ENCODE results near the gene MVB12A.

Gene MVB12A

DNA sequence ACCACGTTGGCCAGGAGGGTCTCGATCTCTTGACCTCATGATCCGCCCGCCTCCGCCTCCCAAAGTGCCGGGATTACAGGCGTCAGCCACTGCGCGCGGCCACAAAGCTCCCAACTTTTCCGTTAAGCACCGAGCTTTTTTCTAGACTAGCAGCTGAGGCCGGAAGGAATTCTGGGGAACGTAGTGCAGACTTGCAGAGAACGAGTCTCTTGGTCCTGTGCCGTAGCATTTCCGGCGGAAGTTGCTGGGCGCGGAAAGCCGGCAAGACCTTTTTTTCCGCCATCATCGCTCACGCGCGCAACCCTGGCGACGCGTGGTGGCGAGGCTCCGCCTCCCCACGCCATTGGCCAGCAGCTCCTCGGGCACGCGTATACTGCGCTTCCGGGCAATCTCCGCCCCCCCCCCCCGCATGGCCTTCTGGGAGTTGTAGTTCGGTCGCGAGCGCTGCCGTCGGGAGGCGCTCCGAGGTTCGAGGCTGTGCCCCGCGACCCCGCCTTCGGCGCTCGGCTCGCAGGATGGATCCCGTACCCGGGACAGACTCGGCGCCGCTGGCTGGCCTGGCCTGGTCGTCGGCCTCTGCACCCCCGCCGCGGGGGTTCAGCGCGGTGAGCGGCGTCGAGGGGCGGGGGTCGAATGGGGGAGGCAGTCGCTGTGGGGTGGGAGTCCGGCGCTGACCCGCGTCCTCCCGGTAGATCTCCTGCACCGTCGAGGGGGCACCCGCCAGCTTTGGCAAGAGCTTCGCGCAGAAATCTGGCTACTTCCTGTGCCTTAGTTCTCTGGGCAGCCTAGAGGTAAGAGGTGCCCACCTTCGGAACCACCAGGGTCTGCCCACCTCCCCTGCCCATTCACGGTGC lies at the start of gene MVB12A:
Gene MVB12A, plus strand, starts transcription at position 427 of the 854 bp plus-strand sequence. Its CDS starts 89 bp downstream, at position 516.
- Histone ChIP-seq H3K9me3 (ENCODE audit: low read length) (no peaks in the 10 kb centered on the region), H3K4me3 (ENCODE audit: low read length) (peak within 1 kb of the TSS; percentile 73), H3K36me3 (ENCODE audit: insufficient read depth, low read length) (peaks cover 3% of the 10 kb centered on the region), H2AFZ (ENCODE audit: low read depth, low read length) (peak within 1 kb of the TSS; percentile 96), H3K4me1 (ENCODE audit: insufficient read depth, low read length) (peaks cover 8% of the 10 kb centered on the region), H3K27me3 (ENCODE audit: insufficient read depth, low read length) (no peaks in the 10 kb centered on the region)

DNA sequence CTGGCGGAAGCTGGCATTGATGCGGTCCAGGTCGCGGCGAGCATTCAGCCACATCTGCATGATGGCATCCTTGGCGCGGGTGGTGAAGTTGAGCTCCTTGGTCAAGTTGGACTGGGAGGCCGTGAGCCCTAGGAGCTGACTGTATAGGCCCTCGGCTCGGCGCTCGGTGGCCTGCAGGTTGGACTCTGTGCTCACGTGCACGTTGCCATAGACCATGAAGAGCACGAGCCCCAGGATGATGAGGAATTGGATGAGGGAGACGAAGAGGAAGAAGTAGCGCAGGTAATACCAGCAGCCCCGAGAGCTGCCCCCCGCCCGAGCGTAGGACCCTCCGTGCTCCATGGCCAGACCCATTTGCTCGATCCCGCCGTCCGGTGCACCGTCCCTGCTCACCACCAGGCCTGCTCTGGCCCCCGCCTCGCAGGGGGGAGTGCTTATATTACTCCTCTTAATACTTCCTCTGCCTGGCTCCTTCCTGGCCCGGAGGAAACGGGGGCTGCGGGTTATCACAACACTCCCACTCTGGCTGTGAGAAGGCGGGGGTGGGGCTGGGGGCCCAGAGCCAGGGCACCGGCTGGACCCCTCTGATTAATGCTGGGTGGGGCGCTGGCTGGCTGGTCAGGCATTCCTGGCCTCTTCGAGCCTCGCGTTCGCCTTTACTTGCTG lies 42.8 kb upstream of the MVB12A start, which contains the start of gene PLVAP:
Gene PLVAP, minus strand, starts transcription at position 408 of the 666 bp plus-strand sequence. Its CDS starts 54 bp downstream, at position 354.
- H3K27me3 ChIP-seq (ENCODE audit: insufficient read depth, low read length), result no peaks in the 10 kb centered on the region
- no peaks in the 10 kb centered on the region for H3K9me3 ChIP-seq (ENCODE audit: low read length)
- no peaks in the 10 kb centered on the region for H3K4me1 ChIP-seq (ENCODE audit: insufficient read depth, low read length)
- no peak within 1 kb of the TSS for H2AFZ ChIP-seq (ENCODE audit: low read depth, low read length)
- no peak within 1 kb of the TSS for H3K4me3 ChIP-seq (ENCODE audit: low read length)
- H3K36me3 ChIP-seq (ENCODE audit: insufficient read depth, low read length), result no peaks in the 10 kb centered on the region

DNA sequence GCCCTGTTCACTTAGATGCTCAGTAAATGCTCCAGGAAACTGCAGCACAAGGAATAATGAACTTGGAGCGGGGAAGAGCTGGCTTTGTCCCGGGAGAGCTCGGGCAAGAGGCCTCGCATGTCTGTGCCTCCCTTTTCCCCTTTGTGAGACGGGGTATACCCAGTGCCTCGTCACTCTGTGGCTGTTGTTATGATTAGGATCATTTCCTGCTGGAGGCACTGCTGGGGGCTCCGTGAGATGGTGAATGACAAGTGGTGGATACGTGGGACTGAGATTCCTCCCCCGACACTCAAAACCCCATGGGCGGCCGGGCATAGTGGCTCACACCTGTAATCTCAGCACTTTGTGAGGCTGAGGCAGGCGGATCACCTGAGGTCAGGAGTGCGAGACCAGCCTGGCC lies 41.6 kb upstream of the MVB12A start:
- Histone ChIP-seq H2AFZ (ENCODE audit: low read depth, low read length) (no peak overlapping the region), H3K4me3 (ENCODE audit: low read length) (no peak overlapping the region), H3K4me1 (ENCODE audit: insufficient read depth, low read length) (no peaks in the 10 kb centered on the region), H3K36me3 (ENCODE audit: insufficient read depth, low read length) (no peaks in the 10 kb centered on the region), H3K9me3 (ENCODE audit: low read length) (no peaks in the 10 kb centered on the region), H3K27me3 (ENCODE audit: insufficient read depth, low read length) (no peaks in the 10 kb centered on the region)

DNA sequence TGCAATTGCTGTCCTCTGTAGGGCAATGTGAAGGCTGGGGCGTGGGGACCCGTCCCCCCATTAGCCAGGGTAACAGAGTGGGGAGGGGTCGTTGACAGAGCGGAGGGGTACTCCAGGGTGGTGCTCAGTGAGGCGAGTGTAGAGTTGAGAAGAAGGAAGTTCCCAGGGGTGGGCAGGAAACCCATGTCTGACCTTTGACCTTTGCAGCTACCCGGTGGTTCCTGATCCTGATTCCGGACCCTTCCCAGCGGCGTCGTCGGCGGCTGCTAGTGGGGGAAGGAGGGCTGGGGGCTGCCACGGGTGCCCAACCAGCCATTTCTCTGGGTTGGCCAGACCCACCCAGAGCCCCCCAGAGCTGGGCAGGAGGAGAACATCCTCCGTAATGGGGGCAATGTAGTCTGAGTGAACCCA lies 40.6 kb upstream of the MVB12A start:
- H3K27me3 ChIP-seq (ENCODE audit: insufficient read depth, low read length), result no peaks in the 10 kb centered on the region
- no peaks in the 10 kb centered on the region for H3K9me3 ChIP-seq (ENCODE audit: low read length)
- H2AFZ ChIP-seq (ENCODE audit: low read depth, low read length), result no peak overlapping the region
- no peaks in the 10 kb centered on the region for H3K36me3 ChIP-seq (ENCODE audit: insufficient read depth, low read length)
- no peaks in the 10 kb centered on the region for H3K4me1 ChIP-seq (ENCODE audit: insufficient read depth, low read length)
- H3K4me3 ChIP-seq (ENCODE audit: low read length), result no peak overlapping the region

DNA sequence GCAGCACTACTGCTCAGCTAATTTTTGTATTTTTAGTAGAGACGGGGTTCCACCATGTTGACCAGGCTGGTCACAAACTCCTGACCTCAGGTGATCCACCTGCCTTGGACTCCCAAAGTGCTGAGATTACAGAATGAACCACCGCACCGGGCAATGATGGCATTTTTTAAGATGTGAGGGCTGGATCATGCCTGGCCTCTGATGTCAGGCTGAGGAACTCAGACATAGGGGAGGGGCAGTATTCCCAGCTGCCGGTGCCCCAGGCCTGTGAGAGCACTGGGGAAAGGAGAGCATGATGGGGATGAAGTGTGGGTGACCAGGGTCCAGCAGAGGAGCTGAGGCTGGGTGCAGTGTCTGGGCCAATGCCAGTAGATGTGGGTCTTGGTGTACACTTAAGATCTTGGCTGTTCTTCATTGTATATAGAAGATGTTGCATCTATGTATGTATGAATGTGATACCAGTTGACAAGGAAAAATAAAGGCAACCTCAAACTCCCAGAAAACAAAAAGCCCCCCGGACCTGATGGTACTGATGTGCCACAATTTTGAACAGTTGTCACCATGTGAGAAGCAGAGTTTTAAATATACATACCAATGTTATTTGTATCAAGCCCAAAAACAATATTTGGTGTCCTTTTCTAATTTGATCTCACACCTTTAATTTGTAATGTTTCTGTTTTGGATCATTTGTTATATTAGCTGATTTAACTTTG lies 39.3 kb upstream of the MVB12A start:
- no peaks in the 10 kb centered on the region for H3K27me3 ChIP-seq (ENCODE audit: insufficient read depth, low read length)
- H3K36me3 ChIP-seq (ENCODE audit: insufficient read depth, low read length), result no peaks in the 10 kb centered on the region
- H3K9me3 ChIP-seq (ENCODE audit: low read length), result no peaks in the 10 kb centered on the region
- H3K4me3 ChIP-seq (ENCODE audit: low read length), result no peak overlapping the region
- no peak overlapping the region for H2AFZ ChIP-seq (ENCODE audit: low read depth, low read length)
- no peaks in the 10 kb centered on the region for H3K4me1 ChIP-seq (ENCODE audit: insufficient read depth, low read length)

DNA sequence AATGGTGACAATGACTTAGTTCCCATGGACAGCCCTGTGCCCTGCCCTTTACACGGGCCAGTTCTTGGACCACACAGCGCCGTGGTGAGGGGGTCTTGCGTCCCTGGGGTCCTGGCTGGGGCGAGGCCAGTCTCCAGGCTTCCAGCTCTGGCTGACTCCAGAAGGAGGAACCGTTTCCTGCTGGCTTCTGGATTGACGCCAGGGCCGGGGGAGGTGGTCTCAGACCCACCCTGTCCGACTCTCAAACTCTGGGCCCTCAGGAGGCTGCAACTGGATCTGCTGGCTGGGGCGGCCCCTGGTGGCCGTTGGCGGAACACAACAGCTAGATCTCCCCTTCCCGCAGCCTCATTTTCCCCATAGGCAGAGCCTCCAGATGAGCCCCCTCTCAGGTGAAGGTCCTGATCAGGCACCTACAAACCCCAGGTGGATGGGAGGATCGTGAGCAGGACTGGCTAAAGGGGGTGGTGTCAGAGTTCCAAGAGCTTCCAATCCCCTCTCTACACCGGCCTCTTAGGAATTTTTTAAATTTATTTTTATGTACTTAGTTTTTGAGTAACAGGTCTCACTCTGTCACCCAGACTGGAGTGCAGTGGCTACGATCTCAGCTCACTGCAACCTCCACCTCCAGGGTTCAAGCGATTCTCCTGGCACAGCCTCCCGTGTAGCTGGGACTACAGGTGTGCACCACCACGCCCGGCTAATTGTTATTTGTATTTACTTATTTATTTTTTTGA lies 33.8 kb upstream of the MVB12A start:
- Histone ChIP-seq H3K9me3 (ENCODE audit: low read length) (peaks cover 1% of the 10 kb centered on the region), H3K4me3 (ENCODE audit: low read length) (no peak overlapping the region), H3K36me3 (ENCODE audit: insufficient read depth, low read length) (no peaks in the 10 kb centered on the region), H3K27me3 (ENCODE audit: insufficient read depth, low read length) (no peaks in the 10 kb centered on the region), H3K4me1 (ENCODE audit: insufficient read depth, low read length) (peaks cover 3% of the 10 kb centered on the region), H2AFZ (ENCODE audit: low read depth, low read length) (no peak overlapping the region)

DNA sequence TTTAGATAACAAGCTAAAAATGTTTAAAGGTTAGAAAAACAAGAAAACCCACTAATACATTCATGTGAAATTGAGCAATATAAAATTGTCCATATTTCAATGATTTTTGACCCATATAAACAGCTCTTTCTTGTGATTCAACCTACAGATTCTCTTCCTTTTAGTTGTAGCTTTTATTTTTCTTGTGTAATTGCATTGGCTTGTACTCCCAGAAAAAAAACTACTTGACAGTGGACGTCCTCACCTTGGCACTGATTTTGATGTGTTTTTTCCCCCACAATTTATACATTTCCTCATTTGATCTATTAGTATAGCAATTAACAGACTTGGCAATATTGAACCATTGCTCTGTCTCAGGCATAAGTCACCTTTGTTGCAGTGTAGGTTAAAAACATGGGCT lies 30.6 kb upstream of the MVB12A start:
- no peaks in the 10 kb centered on the region for H3K27me3 ChIP-seq (ENCODE audit: insufficient read depth, low read length)

DNA sequence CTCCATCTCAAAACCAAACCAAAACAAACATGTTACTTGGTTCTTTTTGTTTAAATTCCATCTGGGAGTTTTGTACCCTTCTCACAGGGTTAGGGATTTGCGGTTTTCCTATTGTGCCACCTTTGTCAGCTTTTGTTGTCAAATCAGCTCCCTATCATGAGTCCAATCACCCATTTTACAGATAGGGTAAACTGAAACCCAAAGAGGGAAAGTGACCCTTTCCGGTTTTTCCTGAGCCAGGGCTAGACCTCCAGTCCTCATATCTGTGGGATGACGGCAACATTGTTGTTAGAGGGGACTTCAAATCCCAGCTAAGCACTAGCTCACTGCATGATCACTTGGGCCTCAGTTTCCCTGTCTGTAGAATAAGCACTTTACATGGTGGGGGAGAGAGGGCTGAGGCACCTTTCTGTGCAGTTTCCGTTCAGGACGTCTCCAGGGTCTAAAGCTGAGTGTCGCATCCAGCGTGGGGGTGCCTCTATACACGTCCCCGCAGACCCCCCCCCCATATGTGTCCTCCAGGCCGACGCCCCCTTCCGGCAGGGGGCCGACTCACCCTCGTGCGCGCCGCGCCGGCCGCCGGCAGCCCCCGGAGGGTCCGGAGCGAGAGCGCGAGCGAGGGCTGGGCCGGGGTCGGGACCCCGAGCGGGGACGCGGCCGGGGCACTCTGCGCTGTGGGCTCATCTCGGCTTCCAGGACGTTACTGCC lies 29.7 kb upstream of the MVB12A start:
- Histone ChIP-seq H3K36me3 (ENCODE audit: insufficient read depth, low read length) (no peaks in the 10 kb centered on the region), H2AFZ (ENCODE audit: low read depth, low read length) (peak overlapping the region; percentile 55), H3K4me1 (ENCODE audit: insufficient read depth, low read length) (peaks cover 8% of the 10 kb centered on the region), H3K27me3 (ENCODE audit: insufficient read depth, low read length) (no peaks in the 10 kb centered on the region), H3K4me3 (ENCODE audit: low read length) (peak overlapping the region; percentile 41), H3K9me3 (ENCODE audit: low read length) (peaks cover 1% of the 10 kb centered on the region)

More for the DNA sequence above, 30.6 kb upstream of the MVB12A start:
- Histone ChIP-seq H3K4me1 (ENCODE audit: insufficient read depth, low read length) (peaks cover 8% of the 10 kb centered on the region), H3K36me3 (ENCODE audit: insufficient read depth, low read length) (no peaks in the 10 kb centered on the region), H3K9me3 (ENCODE audit: low read length) (peaks cover 1% of the 10 kb centered on the region), H3K4me3 (ENCODE audit: low read length) (no peak overlapping the region), H2AFZ (ENCODE audit: low read depth, low read length) (no peak overlapping the region)

DNA sequence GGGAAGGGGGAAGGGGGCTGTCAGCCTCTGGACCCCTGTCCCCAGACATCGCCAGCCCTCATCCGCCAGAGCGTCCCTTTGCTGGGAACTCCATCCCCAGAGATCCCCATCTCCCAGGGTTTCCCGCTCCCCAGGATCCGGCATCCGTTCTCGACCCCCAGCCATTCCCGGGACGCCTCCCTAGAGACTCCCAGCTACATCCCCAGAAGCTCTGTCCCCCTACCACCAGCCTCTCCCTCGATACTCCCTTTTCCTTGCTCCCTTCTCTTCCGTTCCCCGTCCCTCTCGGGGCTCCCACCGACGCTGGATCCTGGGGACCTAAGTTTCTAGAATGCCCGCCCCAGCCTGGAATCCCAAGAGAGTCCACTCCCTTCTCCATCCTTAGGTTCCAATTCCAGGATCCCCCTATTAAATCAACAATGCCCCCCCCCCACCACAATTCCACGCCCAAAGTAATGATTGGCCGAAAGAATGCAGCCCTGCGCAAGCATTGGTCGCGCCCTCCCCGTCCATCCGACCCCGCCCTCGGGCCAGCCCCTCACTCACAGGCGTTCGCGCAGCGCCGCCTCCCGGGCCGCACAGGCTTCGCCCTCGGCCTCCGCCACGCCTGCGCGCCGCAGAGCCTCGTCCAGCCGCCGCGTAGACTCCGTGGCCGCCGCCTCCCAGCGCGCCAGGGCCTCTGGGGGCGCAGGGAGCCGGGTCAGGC lies 29.0 kb upstream of the MVB12A start:
- H3K27me3 ChIP-seq (ENCODE audit: insufficient read depth, low read length), result no peaks in the 10 kb centered on the region
- H2AFZ ChIP-seq (ENCODE audit: low read depth, low read length), result peak overlapping the region; percentile 55
- H3K4me1 ChIP-seq (ENCODE audit: insufficient read depth, low read length), result peaks cover 8% of the 10 kb centered on the region

DNA sequence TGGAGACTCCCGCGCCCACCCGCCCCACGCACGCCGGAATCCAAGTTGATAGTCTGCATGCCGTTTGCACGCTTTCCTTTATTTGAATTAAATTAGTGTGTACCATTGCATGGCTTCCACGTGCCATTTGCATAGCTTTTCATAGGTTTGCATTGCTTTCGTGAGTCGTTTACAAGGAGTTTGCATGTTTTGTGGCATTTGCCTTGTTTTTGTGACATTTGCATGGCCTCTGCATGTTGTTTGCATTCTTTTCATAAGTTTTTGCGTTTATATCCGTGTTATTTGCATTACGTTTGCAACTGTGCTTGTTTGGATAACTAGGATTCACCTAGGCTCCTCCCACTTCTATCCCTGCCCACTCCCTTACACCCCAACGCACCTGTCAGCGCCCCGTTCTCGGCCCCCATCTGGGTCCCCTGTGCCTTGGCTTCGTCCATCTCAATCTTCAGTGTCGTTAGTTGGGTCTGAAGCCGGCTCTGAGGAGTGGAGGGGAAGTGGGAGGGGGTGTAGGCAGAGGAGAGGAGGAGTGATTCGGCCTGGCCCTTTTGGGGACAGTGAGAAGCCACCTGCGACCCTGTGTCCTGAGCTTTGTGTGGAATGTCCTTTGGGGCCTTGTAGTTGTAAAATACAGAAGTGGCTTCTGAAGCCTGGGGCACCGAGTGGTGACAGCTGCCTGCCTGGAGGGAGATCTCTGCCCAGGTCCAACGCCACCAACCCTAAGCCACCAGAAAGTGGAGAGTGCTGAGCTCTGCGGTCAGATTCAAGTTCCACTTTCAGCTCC lies 28.3 kb upstream of the MVB12A start:
- Histone ChIP-seq H3K4me3 (ENCODE audit: low read length) (peak overlapping the region; percentile 48), H2AFZ (ENCODE audit: low read depth, low read length) (peak overlapping the region; percentile 56), H3K36me3 (ENCODE audit: insufficient read depth, low read length) (no peaks in the 10 kb centered on the region), H3K9me3 (ENCODE audit: low read length) (peaks cover 1% of the 10 kb centered on the region), H3K4me1 (ENCODE audit: insufficient read depth, low read length) (peaks cover 8% of the 10 kb centered on the region), H3K27me3 (ENCODE audit: insufficient read depth, low read length) (no peaks in the 10 kb centered on the region)

More for the DNA sequence above, 29.0 kb upstream of the MVB12A start:
- peaks cover 1% of the 10 kb centered on the region for H3K9me3 ChIP-seq (ENCODE audit: low read length)
- H3K36me3 ChIP-seq (ENCODE audit: insufficient read depth, low read length), result no peaks in the 10 kb centered on the region
- peak overlapping the region; percentile 48 for H3K4me3 ChIP-seq (ENCODE audit: low read length)

DNA sequence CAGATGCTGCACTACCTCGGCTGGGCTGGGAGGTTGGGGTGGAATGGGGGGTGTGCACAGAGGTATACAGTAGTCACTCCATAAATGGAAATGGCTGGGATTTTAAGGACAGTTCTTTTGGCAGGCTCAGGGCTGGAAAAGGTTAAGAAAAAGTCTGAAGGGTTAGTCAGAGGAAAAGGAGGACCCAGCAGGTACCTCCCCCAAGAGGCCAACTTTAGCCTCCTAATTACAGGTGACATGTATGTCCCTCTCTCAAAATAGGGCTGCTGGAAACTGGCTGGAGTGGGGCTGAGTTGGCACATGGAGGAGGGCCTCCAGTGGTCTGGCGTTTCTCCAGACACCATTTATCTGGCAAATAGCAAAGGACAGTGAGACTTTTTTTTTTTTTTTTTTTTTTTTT lies 26.8 kb upstream of the MVB12A start:
- Histone ChIP-seq H3K27me3 (ENCODE audit: insufficient read depth, low read length) (no peaks in the 10 kb centered on the region), H2AFZ (ENCODE audit: low read depth, low read length) (no peak overlapping the region), H3K4me1 (ENCODE audit: insufficient read depth, low read length) (peaks cover 8% of the 10 kb centered on the region), H3K4me3 (ENCODE audit: low read length) (no peak overlapping the region), H3K36me3 (ENCODE audit: insufficient read depth, low read length) (no peaks in the 10 kb centered on the region), H3K9me3 (ENCODE audit: low read length) (peaks cover 1% of the 10 kb centered on the region)

All from neuron (in vitro differentiated cells).